ENCODE data around the gene IL17RB. TPM values are rescaled to one million over a fixed set of nuclear protein-coding genes. Genes with fewer than 3 reads are reported as not detected.

Gene IL17RB
- total and polyA plus RNA-seq, 11 donors, result 0.09 to 1.5 (median 0.61) TPM; not detected in 1

DNA sequence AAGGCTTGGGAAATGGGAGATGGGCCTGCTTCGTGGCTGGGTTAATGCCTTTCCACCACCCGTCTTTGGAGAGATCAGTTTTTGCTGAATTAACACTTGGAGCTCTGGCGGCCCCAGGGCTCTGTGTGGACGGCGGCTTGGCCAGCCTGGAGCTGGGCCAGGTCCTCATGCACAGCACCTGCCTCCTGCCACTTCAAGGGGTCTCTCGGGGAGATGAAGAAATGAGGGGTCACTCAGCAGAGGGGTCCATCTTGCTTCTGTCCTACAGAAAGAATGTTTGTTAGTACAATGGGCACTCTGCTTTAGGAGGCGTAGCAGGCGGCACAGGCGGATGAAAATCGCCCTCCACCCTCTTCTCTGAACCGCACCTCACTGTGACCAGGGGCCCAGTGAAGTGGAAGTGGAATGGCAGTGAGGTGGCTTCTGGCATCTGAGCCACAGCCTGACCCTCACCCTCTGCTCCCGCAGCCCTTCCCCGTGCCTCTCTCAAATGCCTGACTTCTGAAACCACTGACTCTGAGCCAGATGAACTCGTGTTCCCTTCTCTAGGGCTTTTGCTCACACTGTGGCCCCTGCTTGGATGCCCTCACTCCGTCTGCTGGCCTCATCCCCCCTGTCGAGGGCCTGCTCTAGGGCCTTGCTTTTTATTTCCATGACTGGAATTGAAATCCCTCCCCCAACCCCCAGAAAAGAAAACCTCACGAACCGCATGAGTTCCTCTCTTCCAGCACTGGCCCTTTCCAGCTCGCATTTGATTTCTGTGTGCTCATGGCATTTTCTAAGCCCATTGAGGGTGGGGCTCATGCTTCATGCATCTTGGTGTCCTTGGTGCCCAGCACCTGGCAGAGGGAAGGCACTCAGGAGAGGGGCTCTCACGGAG, 42.3 kb upstream of the IL17RB start:
- intact Hi-C loops (cut with DNase I), result no loop called here
- Histone ChIP-seq H3K27me3 (no peaks in the 10 kb centered on the region), H3K36me3 (no peaks in the 10 kb centered on the region), H3K9me3 (no peaks in the 10 kb centered on the region), H3K4me1 (peaks cover 0 to 17% (median 8%) of the 10 kb centered on the region in 12 donors), H3K4me3 (no peak overlapping the region), H3K27ac (no peak overlapping the region)
- 70 to 77% (median 74%) methylated on average over 20 of the region's 20 CpGs for WGBS, 4 donors
- ATAC-seq (no peak), DNase-seq (no peak)
- no peak for TF ChIP-seq POLR2A (IDR thresholded peaks at IDR 0.05)
- TF ChIP-seq, protein P1, sequence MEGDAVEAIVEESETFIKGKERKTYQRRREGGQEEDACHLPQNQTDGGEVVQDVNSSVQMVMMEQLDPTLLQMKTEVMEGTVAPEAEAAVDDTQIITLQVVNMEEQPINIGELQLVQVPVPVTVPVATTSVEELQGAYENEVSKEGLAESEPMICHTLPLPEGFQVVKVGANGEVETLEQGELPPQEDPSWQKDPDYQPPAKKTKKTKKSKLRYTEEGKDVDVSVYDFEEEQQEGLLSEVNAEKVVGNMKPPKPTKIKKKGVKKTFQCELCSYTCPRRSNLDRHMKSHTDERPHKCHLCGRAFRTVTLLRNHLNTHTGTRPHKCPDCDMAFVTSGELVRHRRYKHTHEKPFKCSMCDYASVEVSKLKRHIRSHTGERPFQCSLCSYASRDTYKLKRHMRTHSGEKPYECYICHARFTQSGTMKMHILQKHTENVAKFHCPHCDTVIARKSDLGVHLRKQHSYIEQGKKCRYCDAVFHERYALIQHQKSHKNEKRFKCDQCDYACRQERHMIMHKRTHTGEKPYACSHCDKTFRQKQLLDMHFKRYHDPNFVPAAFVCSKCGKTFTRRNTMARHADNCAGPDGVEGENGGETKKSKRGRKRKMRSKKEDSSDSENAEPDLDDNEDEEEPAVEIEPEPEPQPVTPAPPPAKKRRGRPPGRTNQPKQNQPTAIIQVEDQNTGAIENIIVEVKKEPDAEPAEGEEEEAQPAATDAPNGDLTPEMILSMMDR (IDR thresholded peaks at IDR 0.05), result no peak

- DNase-seq (no peak), ATAC-seq (no peak)
- 57 to 80% (median 72%) methylated on average over 10 to 14 of the region's 14 CpGs for WGBS, 4 donors
- TF ChIP-seq POLR2A (IDR thresholded peaks at IDR 0.05), result no peak
- TF ChIP-seq, protein P1 (IDR thresholded peaks at IDR 0.05), result no peak
- H3K36me3 ChIP-seq, result no peaks in the 10 kb centered on the region
- H3K4me1 ChIP-seq, result peaks cover 0 to 17% (median 8%) of the 10 kb centered on the region in 12 donors
- no peak overlapping the region for H3K4me3 ChIP-seq
- H3K9me3 ChIP-seq, result no peaks in the 10 kb centered on the region
- H3K27me3 ChIP-seq, result no peaks in the 10 kb centered on the region
- intact Hi-C loops (cut with DNase I), result no loop called here
- H3K27ac ChIP-seq, result no peak overlapping the region
Measured at GRCh38 chr3:53804697-53805462, 41.5 kb upstream of the IL17RB start.

DNA sequence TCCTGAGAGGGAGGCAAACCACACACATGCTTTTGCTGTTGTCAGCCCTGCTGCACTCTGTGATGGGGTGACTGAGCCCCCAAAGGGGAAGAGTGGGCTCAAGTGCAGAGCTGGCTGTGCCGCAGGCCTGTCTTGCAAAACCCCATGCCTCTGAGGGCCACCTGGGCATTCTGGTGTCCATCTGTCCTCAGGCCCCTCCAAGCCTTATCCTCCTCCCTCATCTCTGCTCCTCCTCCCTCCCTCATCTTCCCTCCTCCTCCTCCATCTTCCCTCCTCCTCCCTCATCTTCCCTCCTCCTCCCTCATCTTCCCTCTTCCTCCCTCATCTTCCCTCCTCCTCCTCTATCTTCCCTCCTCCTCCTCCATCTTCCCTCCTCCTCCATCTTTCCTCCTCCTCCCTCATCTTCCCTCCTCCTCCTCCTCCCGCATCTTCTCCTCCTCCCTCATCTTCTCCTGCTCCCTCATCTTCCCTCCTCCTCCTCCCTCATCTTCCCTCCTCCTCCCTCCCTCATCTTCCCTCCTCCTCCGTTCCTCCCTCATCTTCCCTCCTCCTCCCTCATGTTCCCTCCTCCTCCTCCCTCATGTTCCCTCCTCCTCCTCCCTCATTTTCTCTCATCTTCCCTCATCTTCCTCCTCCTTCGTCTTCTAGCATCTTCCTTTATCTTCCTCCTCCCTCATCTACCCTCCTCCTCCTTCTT, 40.8 kb upstream of the IL17RB start:
- TF ChIP-seq POLR2A (IDR thresholded peaks at IDR 0.05), result no peak
- TF ChIP-seq, protein P1 (IDR thresholded peaks at IDR 0.05), result no peak
- Histone ChIP-seq H3K27me3 (no peaks in the 10 kb centered on the region), H3K36me3 (no peaks in the 10 kb centered on the region), H3K4me1 (peaks cover 0 to 17% (median 8%) of the 10 kb centered on the region in 12 donors), H3K4me3 (no peak overlapping the region), H3K9me3 (no peaks in the 10 kb centered on the region), H3K27ac (no peak overlapping the region)
- ATAC-seq (no peak), DNase-seq (no peak)
- intact Hi-C loops (cut with DNase I), result no loop called here
- 76 to 78% (median 77%) methylated on average over 4 of the region's 4 CpGs for WGBS, 4 donors
